ENCODE data around the gene TLE2.

The TLE2 gene

GRCh38 chr19:2978166-2978767 lies 50.8 kb downstream of the TLE2 start:
- no peak overlapping the region for H3K4me3 Mint-ChIP-seq
- no peak overlapping the region for H3K27ac Mint-ChIP-seq
- no peak for TF ChIP-seq CTCF (IDR thresholded peaks at IDR 0.05)
- peaks cover 100% of the 10 kb centered on the region for H3K27me3 Mint-ChIP-seq (ENCODE audit: low read depth, poor library complexity)
- DNase-seq = no peak
- H3K36me3 Mint-ChIP-seq (ENCODE audit: low read depth) = no peaks in the 10 kb centered on the region
- peaks cover 41% of the 10 kb centered on the region for H3K4me1 Mint-ChIP-seq
- no peaks in the 10 kb centered on the region for H3K9me3 Mint-ChIP-seq

GRCh38 chr19:2977746-2978138 lies 51.3 kb downstream of the TLE2 start:
- no peak overlapping the region for H3K27ac Mint-ChIP-seq
- DNase-seq = peak; percentile 33
- H3K4me1 Mint-ChIP-seq = peaks cover 36% of the 10 kb centered on the region
- H3K27me3 Mint-ChIP-seq (ENCODE audit: low read depth, poor library complexity) = peaks cover 100% of the 10 kb centered on the region
- H3K36me3 Mint-ChIP-seq (ENCODE audit: low read depth) = no peaks in the 10 kb centered on the region
- peak overlapping the region; percentile 46 for H3K4me3 Mint-ChIP-seq
- no peaks in the 10 kb centered on the region for H3K9me3 Mint-ChIP-seq
- no peak for TF ChIP-seq CTCF (IDR thresholded peaks at IDR 0.05)

GRCh38 chr19:2977001-2977745 lies 51.9 kb downstream of the TLE2 start, which contains the start of gene TLE6:
TLE6 (plus strand) TSS chr19:2977564; CDS start chr19:2978234, 670 bp downstream.
- peak within 1 kb of the TSS; percentile 66 for H3K4me3 Mint-ChIP-seq
- TF ChIP-seq CTCF (IDR thresholded peaks at IDR 0.05) = no peak
- peaks cover 100% of the 10 kb centered on the region for H3K27me3 Mint-ChIP-seq (ENCODE audit: low read depth, poor library complexity)
- no peaks in the 10 kb centered on the region for H3K36me3 Mint-ChIP-seq (ENCODE audit: low read depth)
- no peak within 1 kb of the TSS for H3K27ac Mint-ChIP-seq
- H3K4me1 Mint-ChIP-seq = peaks cover 32% of the 10 kb centered on the region
- DNase-seq = peak; percentile 97
- H3K9me3 Mint-ChIP-seq = no peaks in the 10 kb centered on the region

GRCh38 chr19:2976609-2977000 lies 52.5 kb downstream of the TLE2 start:
- H3K9me3 Mint-ChIP-seq = no peaks in the 10 kb centered on the region
- no peaks in the 10 kb centered on the region for H3K36me3 Mint-ChIP-seq (ENCODE audit: low read depth)
- TF ChIP-seq CTCF (IDR thresholded peaks at IDR 0.05) = no peak
- no peak overlapping the region for H3K27ac Mint-ChIP-seq
- H3K4me3 Mint-ChIP-seq = peak overlapping the region; percentile 66
- H3K27me3 Mint-ChIP-seq (ENCODE audit: low read depth, poor library complexity) = peaks cover 100% of the 10 kb centered on the region
- peaks cover 27% of the 10 kb centered on the region for H3K4me1 Mint-ChIP-seq
- DNase-seq = no peak

GRCh38 chr19:2974342-2975041 lies 54.6 kb downstream of the TLE2 start:
- H3K4me3 Mint-ChIP-seq = peak overlapping the region; percentile 41
- no peaks in the 10 kb centered on the region for H3K9me3 Mint-ChIP-seq
- no peak for TF ChIP-seq CTCF (IDR thresholded peaks at IDR 0.05)
- no peaks in the 10 kb centered on the region for H3K36me3 Mint-ChIP-seq (ENCODE audit: low read depth)
- DNase-seq = no peak
- no peak overlapping the region for H3K27ac Mint-ChIP-seq
- H3K4me1 Mint-ChIP-seq = peaks cover 22% of the 10 kb centered on the region
- peaks cover 100% of the 10 kb centered on the region for H3K27me3 Mint-ChIP-seq (ENCODE audit: low read depth, poor library complexity)
